Measurements from ENCODE around the gene NRG2. TPM values are rescaled to one million over a fixed set of nuclear protein-coding genes. Genes with fewer than 3 reads are reported as not detected.

NRG2 gene
- total and polyA plus RNA-seq, 2 experiments from 2014 or later: 0.37 to 1.3 TPM

GRCh38 chr5:140083650-140084049, 40.6 kb upstream of the NRG2 start:
- H3K27me3 ChIP-seq (ENCODE audit: insufficient read depth): 0 out of 2 replicates have a peak, but pooled peaks cover 7% of the 10 kb centered on the region
- H3K27me3 Mint-ChIP-seq (ENCODE audit: insufficient read depth, low read depth, poor library complexity): peaks cover 2% of the 10 kb centered on the region

More at GRCh38 chr5:140083650-140084049, 40.6 kb upstream of the NRG2 start:
- 0 out of 2 replicates have a peak, but pooled peaks cover 8% of the 10 kb centered on the region for H3K4me1 ChIP-seq (ENCODE audit: insufficient read depth)
- H4K20me1 ChIP-seq (replicated peaks; ENCODE audit: insufficient read depth): no peaks in the 10 kb centered on the region
- no peak overlapping the region for H3K4me2 ChIP-seq
- TF ChIP-seq NANOG (IDR thresholded peaks at IDR 0.05; ENCODE audit: borderline replicate concordance) (no peak), JUNB (IDR thresholded peaks at IDR 0.05; ENCODE audit: unreplicated experiment) (no peak), ZNF114 (CRISPR knock-in tag; IDR thresholded peaks at IDR 0.05) (no peak), ZNF331 (CRISPR knock-in tag; IDR thresholded peaks at IDR 0.05; ENCODE audit: low read depth) (no peak), STAT1 (IDR thresholded peaks at IDR 0.05; ENCODE audit: unreplicated experiment) (no peak), CTCF (conservative IDR thresholded peaks at IDR 0.05; ENCODE audit: low read depth in 2 of 2) (no peak), CREB1 (CRISPR knock-in tag; IDR thresholded peaks at IDR 0.05; ENCODE audit: low read depth) (no peak), POLR2AphosphoS5 (IDR thresholded peaks at IDR 0.05; ENCODE audit: low read depth) (no peak), EZH2 (IDR thresholded peaks at IDR 0.05; ENCODE audit: low read depth, unreplicated experiment) (no peak), EZH2phosphoT487 (IDR thresholded peaks at IDR 0.05; ENCODE audit: unreplicated experiment) (no peak)
- TF ChIP-seq, protein P1, sequence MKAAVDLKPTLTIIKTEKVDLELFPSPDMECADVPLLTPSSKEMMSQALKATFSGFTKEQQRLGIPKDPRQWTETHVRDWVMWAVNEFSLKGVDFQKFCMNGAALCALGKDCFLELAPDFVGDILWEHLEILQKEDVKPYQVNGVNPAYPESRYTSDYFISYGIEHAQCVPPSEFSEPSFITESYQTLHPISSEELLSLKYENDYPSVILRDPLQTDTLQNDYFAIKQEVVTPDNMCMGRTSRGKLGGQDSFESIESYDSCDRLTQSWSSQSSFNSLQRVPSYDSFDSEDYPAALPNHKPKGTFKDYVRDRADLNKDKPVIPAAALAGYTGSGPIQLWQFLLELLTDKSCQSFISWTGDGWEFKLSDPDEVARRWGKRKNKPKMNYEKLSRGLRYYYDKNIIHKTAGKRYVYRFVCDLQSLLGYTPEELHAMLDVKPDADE (IDR thresholded peaks at IDR 0.05): no peak
- TF ChIP-seq, protein P2, sequence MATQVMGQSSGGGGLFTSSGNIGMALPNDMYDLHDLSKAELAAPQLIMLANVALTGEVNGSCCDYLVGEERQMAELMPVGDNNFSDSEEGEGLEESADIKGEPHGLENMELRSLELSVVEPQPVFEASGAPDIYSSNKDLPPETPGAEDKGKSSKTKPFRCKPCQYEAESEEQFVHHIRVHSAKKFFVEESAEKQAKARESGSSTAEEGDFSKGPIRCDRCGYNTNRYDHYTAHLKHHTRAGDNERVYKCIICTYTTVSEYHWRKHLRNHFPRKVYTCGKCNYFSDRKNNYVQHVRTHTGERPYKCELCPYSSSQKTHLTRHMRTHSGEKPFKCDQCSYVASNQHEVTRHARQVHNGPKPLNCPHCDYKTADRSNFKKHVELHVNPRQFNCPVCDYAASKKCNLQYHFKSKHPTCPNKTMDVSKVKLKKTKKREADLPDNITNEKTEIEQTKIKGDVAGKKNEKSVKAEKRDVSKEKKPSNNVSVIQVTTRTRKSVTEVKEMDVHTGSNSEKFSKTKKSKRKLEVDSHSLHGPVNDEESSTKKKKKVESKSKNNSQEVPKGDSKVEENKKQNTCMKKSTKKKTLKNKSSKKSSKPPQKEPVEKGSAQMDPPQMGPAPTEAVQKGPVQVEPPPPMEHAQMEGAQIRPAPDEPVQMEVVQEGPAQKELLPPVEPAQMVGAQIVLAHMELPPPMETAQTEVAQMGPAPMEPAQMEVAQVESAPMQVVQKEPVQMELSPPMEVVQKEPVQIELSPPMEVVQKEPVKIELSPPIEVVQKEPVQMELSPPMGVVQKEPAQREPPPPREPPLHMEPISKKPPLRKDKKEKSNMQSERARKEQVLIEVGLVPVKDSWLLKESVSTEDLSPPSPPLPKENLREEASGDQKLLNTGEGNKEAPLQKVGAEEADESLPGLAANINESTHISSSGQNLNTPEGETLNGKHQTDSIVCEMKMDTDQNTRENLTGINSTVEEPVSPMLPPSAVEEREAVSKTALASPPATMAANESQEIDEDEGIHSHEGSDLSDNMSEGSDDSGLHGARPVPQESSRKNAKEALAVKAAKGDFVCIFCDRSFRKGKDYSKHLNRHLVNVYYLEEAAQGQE (IDR thresholded peaks at IDR 0.05; ENCODE audit: unreplicated experiment): no peak
- TF ChIP-seq, protein P3, sequence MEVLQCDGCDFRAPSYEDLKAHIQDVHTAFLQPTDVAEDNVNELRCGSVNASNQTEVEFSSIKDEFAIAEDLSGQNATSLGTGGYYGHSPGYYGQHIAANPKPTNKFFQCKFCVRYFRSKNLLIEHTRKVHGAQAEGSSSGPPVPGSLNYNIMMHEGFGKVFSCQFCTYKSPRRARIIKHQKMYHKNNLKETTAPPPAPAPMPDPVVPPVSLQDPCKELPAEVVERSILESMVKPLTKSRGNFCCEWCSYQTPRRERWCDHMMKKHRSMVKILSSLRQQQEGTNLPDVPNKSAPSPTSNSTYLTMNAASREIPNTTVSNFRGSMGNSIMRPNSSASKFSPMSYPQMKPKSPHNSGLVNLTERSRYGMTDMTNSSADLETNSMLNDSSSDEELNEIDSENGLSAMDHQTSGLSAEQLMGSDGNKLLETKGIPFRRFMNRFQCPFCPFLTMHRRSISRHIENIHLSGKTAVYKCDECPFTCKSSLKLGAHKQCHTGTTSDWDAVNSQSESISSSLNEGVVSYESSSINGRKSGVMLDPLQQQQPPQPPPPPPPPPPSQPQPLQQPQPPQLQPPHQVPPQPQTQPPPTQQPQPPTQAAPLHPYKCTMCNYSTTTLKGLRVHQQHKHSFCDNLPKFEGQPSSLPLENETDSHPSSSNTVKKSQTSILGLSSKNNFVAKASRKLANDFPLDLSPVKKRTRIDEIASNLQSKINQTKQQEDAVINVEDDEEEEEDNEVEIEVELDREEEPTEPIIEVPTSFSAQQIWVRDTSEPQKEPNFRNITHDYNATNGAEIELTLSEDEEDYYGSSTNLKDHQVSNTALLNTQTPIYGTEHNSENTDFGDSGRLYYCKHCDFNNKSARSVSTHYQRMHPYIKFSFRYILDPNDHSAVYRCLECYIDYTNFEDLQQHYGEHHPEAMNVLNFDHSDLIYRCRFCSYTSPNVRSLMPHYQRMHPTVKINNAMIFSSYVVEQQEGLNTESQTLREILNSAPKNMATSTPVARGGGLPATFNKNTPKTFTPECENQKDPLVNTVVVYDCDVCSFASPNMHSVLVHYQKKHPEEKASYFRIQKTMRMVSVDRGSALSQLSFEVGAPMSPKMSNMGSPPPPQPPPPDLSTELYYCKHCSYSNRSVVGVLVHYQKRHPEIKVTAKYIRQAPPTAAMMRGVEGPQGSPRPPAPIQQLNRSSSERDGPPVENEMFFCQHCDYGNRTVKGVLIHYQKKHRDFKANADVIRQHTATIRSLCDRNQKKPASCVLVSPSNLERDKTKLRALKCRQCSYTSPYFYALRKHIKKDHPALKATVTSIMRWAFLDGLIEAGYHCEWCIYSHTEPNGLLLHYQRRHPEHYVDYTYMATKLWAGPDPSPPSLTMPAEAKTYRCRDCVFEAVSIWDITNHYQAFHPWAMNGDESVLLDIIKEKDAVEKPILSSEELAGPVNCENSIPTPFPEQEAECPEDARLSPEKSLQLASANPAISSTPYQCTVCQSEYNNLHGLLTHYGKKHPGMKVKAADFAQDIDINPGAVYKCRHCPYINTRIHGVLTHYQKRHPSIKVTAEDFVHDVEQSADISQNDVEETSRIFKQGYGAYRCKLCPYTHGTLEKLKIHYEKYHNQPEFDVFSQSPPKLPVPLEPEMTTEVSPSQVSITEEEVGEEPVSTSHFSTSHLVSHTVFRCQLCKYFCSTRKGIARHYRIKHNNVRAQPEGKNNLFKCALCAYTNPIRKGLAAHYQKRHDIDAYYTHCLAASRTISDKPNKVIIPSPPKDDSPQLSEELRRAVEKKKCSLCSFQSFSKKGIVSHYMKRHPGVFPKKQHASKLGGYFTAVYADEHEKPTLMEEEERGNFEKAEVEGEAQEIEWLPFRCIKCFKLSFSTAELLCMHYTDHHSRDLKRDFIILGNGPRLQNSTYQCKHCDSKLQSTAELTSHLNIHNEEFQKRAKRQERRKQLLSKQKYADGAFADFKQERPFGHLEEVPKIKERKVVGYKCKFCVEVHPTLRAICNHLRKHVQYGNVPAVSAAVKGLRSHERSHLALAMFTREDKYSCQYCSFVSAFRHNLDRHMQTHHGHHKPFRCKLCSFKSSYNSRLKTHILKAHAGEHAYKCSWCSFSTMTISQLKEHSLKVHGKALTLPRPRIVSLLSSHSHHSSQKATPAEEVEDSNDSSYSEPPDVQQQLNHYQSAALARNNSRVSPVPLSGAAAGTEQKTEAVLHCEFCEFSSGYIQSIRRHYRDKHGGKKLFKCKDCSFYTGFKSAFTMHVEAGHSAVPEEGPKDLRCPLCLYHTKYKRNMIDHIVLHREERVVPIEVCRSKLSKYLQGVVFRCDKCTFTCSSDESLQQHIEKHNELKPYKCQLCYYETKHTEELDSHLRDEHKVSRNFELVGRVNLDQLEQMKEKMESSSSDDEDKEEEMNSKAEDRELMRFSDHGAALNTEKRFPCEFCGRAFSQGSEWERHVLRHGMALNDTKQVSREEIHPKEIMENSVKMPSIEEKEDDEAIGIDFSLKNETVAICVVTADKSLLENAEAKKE (CRISPR knock-in tag; IDR thresholded peaks at IDR 0.05): no peak
- no peaks in the 10 kb centered on the region for H3K9me3 Mint-ChIP-seq
- no peak overlapping the region for H3K27ac Mint-ChIP-seq
- DNase-seq (ENCODE audit: low spot score) (no peak), ATAC-seq (no peak)
- no peaks in the 10 kb centered on the region for H3K9me2 ChIP-seq (ENCODE audit: insufficient read depth)
- no peak overlapping the region for H2AFZ ChIP-seq
- H3K27ac ChIP-seq (ENCODE audit: low read depth): no peak overlapping the region
- peaks cover 6% of the 10 kb centered on the region; the same call in 1 of the 3 replicates for H3K4me1 Mint-ChIP-seq
- H3K4me3 ChIP-seq: no peak overlapping the region
- H3K79me2 ChIP-seq (replicated peaks; ENCODE audit: insufficient read depth): no peaks in the 10 kb centered on the region
- H3K36me3 Mint-ChIP-seq (ENCODE audit: low read depth): no peaks in the 10 kb centered on the region
- H3K36me3 ChIP-seq (ENCODE audit: insufficient read depth): no peaks in the 10 kb centered on the region
- no peaks in the 10 kb centered on the region for H3F3A ChIP-seq (replicated peaks; ENCODE audit: low read depth)
- H3K4me3 Mint-ChIP-seq: no peak overlapping the region

Measured in GM23338 (cell line).